ENCODE measurements around the gene MYADML2.

DNA sequence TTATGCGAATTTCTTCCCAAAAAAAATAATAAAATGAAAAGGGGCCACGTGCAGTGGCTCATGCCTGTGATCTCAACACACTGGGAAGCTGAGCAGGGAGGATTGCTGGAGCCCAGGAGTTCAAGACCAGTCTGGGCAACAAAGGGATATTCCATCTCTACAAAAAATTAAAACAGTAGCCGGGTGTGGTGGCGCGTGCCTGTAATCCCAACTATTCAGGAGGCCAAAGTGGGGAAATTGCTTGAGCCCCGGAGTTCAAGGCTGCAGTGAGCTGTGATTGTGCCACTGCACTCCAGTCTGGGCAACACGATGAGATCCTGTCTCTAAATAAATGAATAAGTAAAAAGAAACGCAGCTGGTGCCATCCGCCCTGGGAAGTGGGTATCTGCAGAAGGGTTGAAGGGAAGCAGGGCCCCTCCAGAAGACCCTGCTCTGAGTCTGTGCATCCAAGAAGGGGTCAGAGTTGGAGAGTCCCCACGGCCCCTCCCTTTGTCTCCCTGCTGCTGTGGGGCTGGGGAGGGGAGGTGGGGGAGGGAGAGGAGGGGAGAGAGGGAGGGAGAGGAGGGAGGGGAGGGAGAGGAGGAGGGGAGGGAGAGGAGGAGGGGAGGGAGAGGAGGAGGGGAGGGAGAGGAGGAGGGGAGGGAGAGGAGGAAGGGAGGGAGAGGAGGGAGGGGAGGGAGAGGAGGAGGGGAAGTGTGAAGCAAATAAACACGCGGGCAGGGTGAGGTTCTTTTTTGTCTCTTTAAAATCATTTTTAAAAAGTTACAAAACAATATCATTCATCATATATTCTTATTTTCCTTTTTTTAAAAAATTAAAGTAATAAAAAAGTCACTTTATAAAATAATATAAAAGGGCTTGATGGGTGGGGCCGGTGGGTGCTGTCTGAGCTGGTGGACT lies 5.0 kb upstream of the MYADML2 start:
- TF ChIP-seq, protein P1, sequence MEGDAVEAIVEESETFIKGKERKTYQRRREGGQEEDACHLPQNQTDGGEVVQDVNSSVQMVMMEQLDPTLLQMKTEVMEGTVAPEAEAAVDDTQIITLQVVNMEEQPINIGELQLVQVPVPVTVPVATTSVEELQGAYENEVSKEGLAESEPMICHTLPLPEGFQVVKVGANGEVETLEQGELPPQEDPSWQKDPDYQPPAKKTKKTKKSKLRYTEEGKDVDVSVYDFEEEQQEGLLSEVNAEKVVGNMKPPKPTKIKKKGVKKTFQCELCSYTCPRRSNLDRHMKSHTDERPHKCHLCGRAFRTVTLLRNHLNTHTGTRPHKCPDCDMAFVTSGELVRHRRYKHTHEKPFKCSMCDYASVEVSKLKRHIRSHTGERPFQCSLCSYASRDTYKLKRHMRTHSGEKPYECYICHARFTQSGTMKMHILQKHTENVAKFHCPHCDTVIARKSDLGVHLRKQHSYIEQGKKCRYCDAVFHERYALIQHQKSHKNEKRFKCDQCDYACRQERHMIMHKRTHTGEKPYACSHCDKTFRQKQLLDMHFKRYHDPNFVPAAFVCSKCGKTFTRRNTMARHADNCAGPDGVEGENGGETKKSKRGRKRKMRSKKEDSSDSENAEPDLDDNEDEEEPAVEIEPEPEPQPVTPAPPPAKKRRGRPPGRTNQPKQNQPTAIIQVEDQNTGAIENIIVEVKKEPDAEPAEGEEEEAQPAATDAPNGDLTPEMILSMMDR (conservative IDR thresholded peaks at IDR 0.05; ENCODE audit: low read depth, low read length) = no peak
- TF ChIP-seq EZH2phosphoT487 (IDR thresholded peaks at IDR 0.05; ENCODE audit: borderline replicate concordance, low read length) (no peak), EZH2 (IDR thresholded peaks at IDR 0.05; ENCODE audit: low read length, unreplicated experiment) (no peak)
